ENCODE measurements around the gene UTP14C.
"Not testable (repeated sequence)": the region's sequence is repeated elsewhere in the genome, so short reads cannot be mapped to it uniquely, and the experiment has no call there.

The UTP14C gene

DNA sequence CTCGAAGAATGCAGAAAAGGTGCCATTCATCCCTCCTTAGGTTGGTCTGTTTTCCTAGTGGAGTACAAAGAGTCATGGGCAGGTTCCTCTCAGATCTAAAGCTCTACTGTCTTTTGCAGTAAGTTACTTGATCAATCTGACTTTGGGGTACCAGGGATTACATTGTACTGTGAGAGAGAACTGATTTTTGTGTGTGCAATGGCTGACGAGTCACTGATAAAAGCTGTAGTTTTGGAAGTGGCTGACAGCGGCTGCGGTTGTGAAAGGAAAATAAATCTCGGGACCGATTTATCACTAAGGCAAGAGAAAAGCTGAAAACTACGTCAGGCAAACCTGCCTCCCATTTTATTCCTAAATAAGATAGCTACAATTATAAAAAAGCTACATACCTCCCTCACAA lies 26.9 kb downstream of the UTP14C start:
- DNase-seq, result no peak

DNA sequence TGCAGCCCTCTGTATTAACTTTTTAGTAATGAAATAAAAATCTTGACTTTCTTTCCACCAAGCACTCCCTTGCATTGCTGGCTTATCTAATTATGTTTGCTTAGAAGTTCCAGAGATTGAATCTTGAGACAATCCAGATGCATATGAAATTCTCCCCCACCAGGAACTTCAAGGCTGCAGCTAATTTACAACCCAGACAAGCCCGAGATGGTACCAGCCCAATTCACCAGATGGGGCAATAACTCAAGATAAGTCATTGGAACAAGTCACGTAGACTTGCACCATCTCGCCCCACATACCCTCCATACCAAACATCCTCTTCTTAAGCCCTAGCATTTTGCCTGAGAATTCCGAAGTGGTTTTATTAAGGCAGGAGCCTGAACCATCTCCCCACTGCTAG lies 29.0 kb downstream of the UTP14C start:
- DNase-seq, result no peak

DNA sequence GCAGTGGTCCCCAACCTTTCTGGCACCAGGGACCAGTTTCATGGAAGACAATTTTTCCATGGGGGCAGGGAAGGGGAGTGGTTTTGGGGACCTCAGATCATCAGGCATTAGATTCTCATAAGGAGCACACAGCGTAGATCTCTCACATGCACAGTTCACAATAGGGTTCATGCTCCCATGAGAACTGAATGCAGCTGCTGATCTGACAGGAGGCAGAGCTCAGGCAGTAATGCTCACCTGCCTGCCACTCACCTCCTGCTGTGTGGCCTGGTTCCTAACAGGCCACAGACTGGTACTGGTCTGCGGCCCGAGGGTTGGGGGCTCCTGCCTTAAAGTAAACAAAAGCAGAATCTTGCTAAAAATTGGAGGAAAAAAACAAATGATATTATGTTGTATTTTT lies 36.6 kb downstream of the UTP14C start:
- DNase-seq, result not testable (repeated sequence)

DNA sequence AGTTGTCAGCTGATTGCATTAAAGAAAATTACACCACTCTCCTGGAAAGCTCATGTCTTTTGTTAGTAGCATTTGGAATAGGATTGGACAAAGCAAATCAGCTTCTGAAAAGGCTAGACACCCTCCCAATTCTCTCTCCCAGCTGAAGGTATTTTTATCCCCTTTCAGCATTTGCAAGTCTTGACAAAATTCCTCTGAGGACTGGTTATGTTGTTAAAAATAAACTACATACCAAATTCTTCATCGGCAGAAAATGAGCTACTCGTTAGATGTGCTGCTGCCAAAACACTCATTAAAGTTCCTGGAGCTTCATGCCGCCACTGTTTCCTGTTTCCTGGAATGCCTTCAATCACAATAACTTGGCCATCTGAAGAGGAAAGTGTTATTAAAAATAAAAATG lies 37.1 kb downstream of the UTP14C start:
- DNase-seq, result no peak

DNA sequence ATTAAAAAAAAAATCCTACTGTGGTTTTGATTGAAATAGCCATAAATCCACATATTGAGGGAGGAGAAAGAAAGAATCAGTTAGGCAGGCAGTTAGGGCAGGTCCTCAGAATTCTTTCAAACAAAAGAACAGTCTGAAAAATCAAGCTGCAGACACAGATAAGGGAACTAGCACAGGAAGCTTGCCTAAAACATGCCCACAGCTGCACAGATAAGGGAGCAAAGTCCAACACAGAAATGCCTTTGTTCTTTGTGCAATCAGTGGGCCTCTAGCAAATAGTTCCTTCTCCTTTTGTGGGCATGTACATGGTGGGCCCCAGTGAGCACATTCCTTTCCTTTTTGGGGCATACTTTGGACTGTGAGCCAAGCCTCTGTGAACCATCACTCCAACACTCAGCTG lies 42.7 kb downstream of the UTP14C start:
- no peak for DNase-seq

DNA sequence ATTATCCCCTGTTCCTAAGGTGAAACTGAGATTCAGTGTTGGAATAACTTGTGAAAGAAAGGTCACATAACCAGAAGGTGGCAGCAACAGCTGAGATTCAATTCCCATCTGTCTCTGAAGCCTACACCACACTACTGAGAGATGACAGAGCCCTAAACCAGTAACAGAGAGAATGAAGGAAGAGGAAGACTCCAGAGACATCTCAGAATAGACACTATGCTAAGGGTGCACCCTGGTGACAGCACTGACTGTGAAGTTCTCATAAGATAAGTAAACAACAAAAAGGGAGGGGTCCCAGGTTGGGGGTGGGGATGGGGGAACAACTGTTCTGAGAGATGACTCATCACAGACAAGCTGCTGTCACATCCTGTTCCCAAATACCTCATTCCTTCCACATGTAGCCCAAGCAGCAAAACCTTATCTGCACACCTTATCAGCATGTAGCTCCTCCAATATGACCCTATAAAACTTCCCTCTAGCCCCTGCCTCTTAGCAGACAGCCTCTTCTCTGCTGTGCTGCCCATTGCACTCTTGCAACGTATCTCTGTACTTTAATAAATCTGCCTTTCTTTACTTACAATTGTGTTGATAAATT lies 46.5 kb downstream of the UTP14C start:
- no peak for DNase-seq

Data from retina (tissue), 1 donor.